Calu3 (cell line): ENCODE measurements around the gene ATP6V1F. TPM values are rescaled to one million over a fixed set of nuclear protein-coding genes. Genes with fewer than 3 reads are reported as not detected.
A peak's percentile ranks its signal among the peaks of the same experiment; 100 is the strongest.

Experiments
- BruUV-seq: library from RNA; stranded (reverse); fragments of 400-500 nt; replicated peaks from 2 replicates; lab custom pipeline; 2021; lab: Mats Ljungman, UMichigan
- CTCF ChIA-PET: fragments of 300-600 bp; sonication (Branson Sonifier 250); formaldehyde crosslinking; loops from one replicate; lab custom pipeline; 2022; ENCODE audit warnings: antibody characterized with exemption; lab: Charles Lee
- DNase-seq: peaks from one replicate; pipeline ENCODE4 v3.0.0; 2022
- H3K27ac Mint-ChIP-seq: one replicate; pipeline ENCODE4 v1.8.0; 2022; ENCODE audit warnings: mixed read lengths; ENCODE audit not compliant: unreplicated experiment
- H3K27me3 Mint-ChIP-seq: one replicate; pipeline ENCODE4 v1.8.0; 2022; ENCODE audit warnings: mixed read lengths; ENCODE audit not compliant: unreplicated experiment
- H3K36me3 Mint-ChIP-seq: one replicate; pipeline ENCODE4 v1.8.0; 2022; ENCODE audit warnings: mild to moderate bottlenecking, moderate library complexity, mixed read lengths; ENCODE audit not compliant: insufficient read depth, unreplicated experiment
- H3K4me1 Mint-ChIP-seq: one replicate; pipeline ENCODE4 v1.8.0; 2022; ENCODE audit warnings: mild to moderate bottlenecking, low read depth, mixed read lengths; ENCODE audit not compliant: unreplicated experiment
- H3K4me3 Mint-ChIP-seq: one replicate; pipeline ENCODE4 v1.8.0; 2022; ENCODE audit warnings: mild to moderate bottlenecking, low read depth, moderate library complexity, mixed read lengths; ENCODE audit not compliant: unreplicated experiment
- H3K9me3 Mint-ChIP-seq: one replicate; pipeline ENCODE4 v1.8.0; 2022; ENCODE audit warnings: low read depth, mixed read lengths; ENCODE audit not compliant: unreplicated experiment
- CTCF ChIP-seq: fragments of 200-600 bp; IDR thresholded peaks from one replicate; pipeline ENCODE4 v1.8.0; 2022; ENCODE audit warnings: antibody characterized with exemption; ENCODE audit not compliant: unreplicated experiment
- intact Hi-C: fragments of 100-400 bp; cut with micrococcal nuclease; formaldehyde crosslinking; loops from one replicate; pipeline ENCODE4 v1.10.0; 2022; ENCODE audit not compliant: unreplicated experiment
- total RNA-seq: library from RNA; stranded (reverse); gene quantifications from 2 replicates; pipeline ENCODE4 v1.2.3, GENCODE V29; 2022

ATP6V1F gene
- total RNA-seq, 1 experiment from 2014 or later, result 104 TPM

GRCh38 chr7:128891110-128891941, 28.7 kb downstream of the ATP6V1F start:
- no peaks in the 10 kb centered on the region for H3K27me3 Mint-ChIP-seq
- H3K9me3 Mint-ChIP-seq, result no peaks in the 10 kb centered on the region
- no TSS peak for BruUV-seq
- H3K4me3 Mint-ChIP-seq, result peak overlapping the region; percentile 57
- intact Hi-C loops, result no loop called here
- H3K4me1 Mint-ChIP-seq, result peaks cover 15% of the 10 kb centered on the region
- peak; percentile 82 for DNase-seq
- peaks cover 46% of the 10 kb centered on the region for H3K36me3 Mint-ChIP-seq
- CTCF ChIA-PET, result no interaction called here
- peak; percentile 10 for TF ChIP-seq CTCF
- no peak overlapping the region for H3K27ac Mint-ChIP-seq

DNA sequence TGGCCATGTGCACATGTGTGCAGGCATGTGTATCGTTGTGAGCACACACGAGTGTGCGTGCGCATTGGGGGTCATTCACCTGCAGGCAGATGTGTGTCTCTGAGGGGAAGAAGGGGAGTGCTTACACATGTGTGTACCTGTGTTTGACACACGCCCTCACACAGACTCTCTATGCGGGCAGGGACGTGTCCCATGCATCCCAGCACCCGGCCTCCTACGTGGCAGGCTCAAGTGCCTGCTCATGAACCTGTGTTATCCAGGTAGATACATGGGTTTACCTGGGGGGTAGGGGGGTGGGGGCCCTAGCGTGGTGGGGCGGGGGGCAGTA, 29.2 kb downstream of the ATP6V1F start:
- CTCF ChIA-PET, result no interaction called here
- no TSS peak for BruUV-seq
- Mint-ChIP-seq H3K9me3 (no peaks in the 10 kb centered on the region), H3K27me3 (no peaks in the 10 kb centered on the region), H3K27ac (no peak overlapping the region), H3K4me1 (peaks cover 15% of the 10 kb centered on the region), H3K36me3 (peaks cover 46% of the 10 kb centered on the region), H3K4me3 (peak overlapping the region; percentile 57)
- no peak for TF ChIP-seq CTCF
- no peak for DNase-seq
- intact Hi-C loops, result no loop called here

GRCh38 chr7:128892521-128893250, 30.0 kb downstream of the ATP6V1F start:
- peak overlapping the region; percentile 52 for H3K27ac Mint-ChIP-seq
- H3K4me3 Mint-ChIP-seq, result peak overlapping the region; percentile 57
- no TSS peak for BruUV-seq
- peaks cover 15% of the 10 kb centered on the region for H3K4me1 Mint-ChIP-seq
- no peaks in the 10 kb centered on the region for H3K9me3 Mint-ChIP-seq
- intact Hi-C loops, result no loop called here
- DNase-seq, result peak; percentile 49
- TF ChIP-seq CTCF, result no peak
- no peaks in the 10 kb centered on the region for H3K27me3 Mint-ChIP-seq
- H3K36me3 Mint-ChIP-seq, result peaks cover 46% of the 10 kb centered on the region
- CTCF ChIA-PET, result interaction anchor here (0.6 to 1.2 kb wide), 2 partner anchors 9 to 15 kb away, joined by 3 read pairs; no protein-coding TSS in a partner anchor

DNA sequence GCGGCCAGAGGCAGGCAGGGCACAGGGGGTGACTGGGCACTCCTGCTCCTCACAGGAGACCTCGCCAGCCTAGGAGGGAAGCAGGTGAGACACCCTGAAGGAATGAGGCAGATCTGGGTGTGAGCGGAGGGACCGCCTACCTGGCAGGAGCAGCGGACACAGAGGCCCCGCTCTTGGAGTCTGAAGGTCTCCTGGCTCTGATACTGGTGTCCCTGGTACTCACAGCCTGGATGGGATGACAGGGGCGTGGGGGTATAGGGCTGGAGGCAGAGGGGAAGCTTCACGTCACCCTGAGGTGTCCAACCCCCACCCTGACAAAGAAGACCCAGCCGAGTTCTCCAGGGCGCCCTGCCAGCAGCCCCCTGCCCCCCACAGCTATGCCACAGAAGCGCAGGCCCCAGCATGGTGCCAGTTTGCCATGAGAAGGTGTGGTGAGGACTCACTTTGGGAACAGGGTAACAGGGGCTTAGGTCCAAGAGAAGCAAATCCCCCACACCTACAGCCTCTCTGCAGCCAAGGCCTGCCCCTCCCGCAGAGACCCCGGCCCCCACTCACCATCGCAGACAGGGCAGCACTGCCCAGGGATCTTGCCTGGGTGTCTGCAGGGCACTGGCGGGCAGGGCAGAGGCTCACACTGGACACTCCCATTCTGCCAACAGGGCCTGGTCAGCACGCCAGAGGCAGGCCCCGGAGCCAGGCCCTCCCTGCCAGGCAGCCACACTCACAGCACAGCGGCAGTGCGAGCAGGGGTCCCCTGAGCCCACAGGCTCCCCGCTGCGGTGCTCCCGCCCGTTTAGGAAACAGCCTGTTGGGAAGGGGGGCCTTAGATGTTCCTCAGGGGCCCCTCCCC, 30.8 kb downstream of the ATP6V1F start:
- Mint-ChIP-seq H3K4me3 (peak overlapping the region; percentile 57), H3K27ac (peak overlapping the region; percentile 52), H3K36me3 (peaks cover 46% of the 10 kb centered on the region), H3K4me1 (peaks cover 15% of the 10 kb centered on the region), H3K9me3 (no peaks in the 10 kb centered on the region), H3K27me3 (no peaks in the 10 kb centered on the region)
- intact Hi-C loops, result no loop called here
- no peak for TF ChIP-seq CTCF
- BruUV-seq, result TSS peak; percentile 62
- DNase-seq, result peak; percentile 92
- CTCF ChIA-PET, result interaction anchor here (0.6 to 1.2 kb wide), 3 partner anchors 10 to 15 kb away, joined by 3 read pairs; no protein-coding TSS in a partner anchor
